GM23248 (cell line): Measurements from ENCODE around the gene FLRT1. TPM values are rescaled to one million over a fixed set of nuclear protein-coding genes. Genes with fewer than 3 reads are reported as not detected.

Source experiments
- DNase-seq: peaks from one replicate; pipeline ENCODE4 v3.0.0-alpha.2; 2015
- H2AFZ ChIP-seq: fragments of 200-600 bp; sonication (generic); 2 replicates; pipeline ENCODE4 v1.6.1; 2016; ENCODE audit warnings: antibody characterized with exemption
- H3F3A ChIP-seq: fragments of 200-600 bp; sonication (generic); 2 replicates; pipeline ENCODE4 v1.6.1; 2016; ENCODE audit warnings: mild to moderate bottlenecking, antibody characterized with exemption, mixed run types; ENCODE audit not compliant: insufficient read depth
- H3K27ac ChIP-seq: fragments of 200-600 bp; sonication (generic); 2 replicates; pipeline ENCODE4 v1.5.1; 2016; ENCODE audit warnings: mild to moderate bottlenecking
- H3K27me3 ChIP-seq: fragments of 200-600 bp; sonication (generic); replicated peaks from 2 replicates; pipeline ENCODE4 v1.6.1; 2016; ENCODE audit warnings: mild to moderate bottlenecking; ENCODE audit not compliant: insufficient read depth
- H3K36me3 ChIP-seq: fragments of 200-600 bp; sonication (generic); 2 replicates; pipeline ENCODE4 v1.6.1; 2016; ENCODE audit warnings: low read depth, mild to moderate bottlenecking
- H3K4me1 ChIP-seq: fragments of 200-600 bp; sonication (generic); 2 replicates; pipeline ENCODE4 v1.6.1; 2016; ENCODE audit warnings: mild to moderate bottlenecking; ENCODE audit not compliant: insufficient read depth
- H3K4me2 ChIP-seq: fragments of 200-600 bp; sonication (generic); one replicate; pipeline ENCODE4 v1.6.1; 2016; ENCODE audit warnings: mild to moderate bottlenecking; ENCODE audit not compliant: unreplicated experiment
- H3K4me3 ChIP-seq: fragments of 200-600 bp; sonication (generic); 2 replicates; pipeline ENCODE4 v1.5.1; 2016; ENCODE audit warnings: mild to moderate bottlenecking
- H3K79me2 ChIP-seq: fragments of 200-600 bp; sonication (generic); 2 replicates; pipeline ENCODE4 v1.6.1; 2016; ENCODE audit warnings: mild to moderate bottlenecking; ENCODE audit not compliant: insufficient read depth
- H3K9ac ChIP-seq: fragments of 200-600 bp; sonication (generic); 2 replicates; pipeline ENCODE4 v1.6.1; 2016; ENCODE audit warnings: mild to moderate bottlenecking
- H3K9me2 ChIP-seq: fragments of 200-600 bp; sonication (generic); 2 replicates; pipeline ENCODE4 v1.6.1; 2016; ENCODE audit warnings: mixed run types, mild to moderate bottlenecking, moderate library complexity; ENCODE audit not compliant: insufficient read depth
- H3K9me3 ChIP-seq: fragments of 200-600 bp; sonication (generic); one replicate; pipeline ENCODE4 v1.6.1; 2017; ENCODE audit warnings: low read depth
- H4K20me1 ChIP-seq: fragments of 200-600 bp; sonication (generic); 2 replicates; pipeline ENCODE4 v1.6.0; 2016; ENCODE audit not compliant: insufficient read depth
- EZH2 ChIP-seq: fragments of 200-600 bp; sonication (generic); IDR thresholded peaks from 2 replicates; pipeline ENCODE4 v1.6.1; 2018; ENCODE audit warnings: antibody characterized with exemption, mild to moderate bottlenecking; ENCODE audit not compliant: insufficient read depth, poor library complexity, severe bottlenecking
- EZH2phosphoT487 ChIP-seq: fragments of 200-600 bp; sonication (generic); IDR thresholded peaks from 2 replicates; pipeline ENCODE4 v1.6.1; 2018; ENCODE audit warnings: antibody characterized with exemption, moderate library complexity, mild to moderate bottlenecking, low read depth; ENCODE audit not compliant: insufficient read depth
- WGBS, 2 experiments: methylation state at CpG; one replicate each; pipeline ENCODE4 v1.1.6; 2015 to 2017; ENCODE audit warnings: low lambda C conversion rate in 2 of 2, low coverage in 1 of 2; ENCODE audit errors: missing lambda C conversion rate in 2 of 2; 5-methylcytosine and 5-hydroxymethylcytosine counted together
- in situ Hi-C: fragments of 300-500 bp; cut with MboI; formaldehyde crosslinking; loops from 2 replicates; pipeline ENCODE4 v1.15.0; 2020
- polyA plus RNA-seq: library from polyadenylated mRNA; unstranded; fragments of >200 nt; fragmentation: Nextera tagmentation; extraction: Ambion mirVana; gene quantifications from 2 replicates; pipeline ENCODE4 v1.2.1, GENCODE V29; 2016
- total RNA-seq: library from RNA; depleted of rRNA; stranded (reverse); fragments of >200 nt; shearing (Covaris generic); gene quantifications from 2 replicates; pipeline ENCODE4 v1.2.3, GENCODE V29; 2014

FLRT1 gene
- total and polyA plus RNA-seq, 2 experiments from 2014 or later: 0.09 to 0.22 TPM

- Histone ChIP-seq H2AFZ (no peak overlapping the region), H3K27ac (no peak overlapping the region), H3K4me3 (no peak overlapping the region), H3K9me2 (no peaks in the 10 kb centered on the region), H3K36me3 (no peaks in the 10 kb centered on the region; the same call in 1 of the 2 replicates), H3K9me3 (no peaks in the 10 kb centered on the region), H4K20me1 (no peaks in the 10 kb centered on the region), H3K4me2 (no peak overlapping the region), H3K27me3 (no peaks in the 10 kb centered on the region), H3K9ac (no peak overlapping the region), H3F3A (no peaks in the 10 kb centered on the region), H3K4me1 (peaks cover 4% of the 10 kb centered on the region), H3K79me2 (0 out of 2 replicates have a peak, but pooled peaks cover 10% of the 10 kb centered on the region)
- 80 to 89% methylated on average over 9 to 11 of the region's 11 CpGs for WGBS, 2 experiments
- TF ChIP-seq EZH2phosphoT487 (no peak), EZH2 (no peak)
- in situ Hi-C loops: no loop called here
- DNase-seq: no peak
These were observed 37.9 kb upstream of the FLRT1 start for GRCh38 chr11:63997801-63998337.

- no peak for DNase-seq
- Histone ChIP-seq H2AFZ (no peak overlapping the region), H3K4me2 (no peak overlapping the region), H3K36me3 (no peaks in the 10 kb centered on the region; the same call in 1 of the 2 replicates), H3K9me2 (no peaks in the 10 kb centered on the region), H3K27me3 (no peaks in the 10 kb centered on the region), H3K4me3 (no peak overlapping the region), H3K9ac (no peak overlapping the region), H3K9me3 (no peaks in the 10 kb centered on the region), H3K4me1 (peaks cover 4% of the 10 kb centered on the region), H4K20me1 (no peaks in the 10 kb centered on the region), H3K79me2 (0 out of 2 replicates have a peak, but pooled peaks cover 2% of the 10 kb centered on the region), H3K27ac (no peak overlapping the region), H3F3A (no peaks in the 10 kb centered on the region)
- 73 to 86% methylated on average over 19 to 54 of the region's 54 CpGs for WGBS, 2 experiments
- TF ChIP-seq EZH2phosphoT487 (no peak), EZH2 (no peak)
- in situ Hi-C loops: no loop called here
These were observed 37.0 kb upstream of the FLRT1 start for GRCh38 chr11:63998558-63999348.

GRCh38 chr11:63999349-64000025 lies 36.2 kb upstream of the FLRT1 start:
- no peaks in the 10 kb centered on the region for H3K79me2 ChIP-seq
- 5 to 13% methylated on average over 25 to 49 of the region's 59 CpGs for WGBS, 2 experiments
- H3K9me2 ChIP-seq: no peaks in the 10 kb centered on the region
- no peaks in the 10 kb centered on the region for H3F3A ChIP-seq
- H3K9ac ChIP-seq: peak overlapping the region; percentile 27; the same call in 1 of the 2 replicates
- DNase-seq: peak; percentile 79
- H2AFZ ChIP-seq: no peak overlapping the region
- H3K4me3 ChIP-seq: peak overlapping the region; percentile 67; the same call in 1 of the 2 replicates
- no peaks in the 10 kb centered on the region for H3K9me3 ChIP-seq
- H3K27me3 ChIP-seq: no peaks in the 10 kb centered on the region
- H3K4me1 ChIP-seq: peaks cover 4% of the 10 kb centered on the region
- no peaks in the 10 kb centered on the region; the same call in 1 of the 2 replicates for H3K36me3 ChIP-seq
- H3K27ac ChIP-seq: no peak overlapping the region
- TF ChIP-seq EZH2 (no peak), EZH2phosphoT487 (no peak)
- H3K4me2 ChIP-seq: peak overlapping the region; percentile 82
- no peaks in the 10 kb centered on the region for H4K20me1 ChIP-seq
- in situ Hi-C loops: loop anchor here (10.0 kb wide), 1 partner anchor 145 kb away; no protein-coding TSS in a partner anchor

GRCh38 chr11:64000026-64000739 lies 35.5 kb upstream of the FLRT1 start:
- peak; percentile 89 for DNase-seq
- H4K20me1 ChIP-seq: no peaks in the 10 kb centered on the region
- peak overlapping the region; percentile 82 for H3K4me2 ChIP-seq
- H3K9me2 ChIP-seq: no peaks in the 10 kb centered on the region
- H3K79me2 ChIP-seq: no peaks in the 10 kb centered on the region
- peak overlapping the region; percentile 37 for H3K9ac ChIP-seq
- H2AFZ ChIP-seq: peak overlapping the region; percentile 55; the same call in 1 of the 2 replicates
- H3K27ac ChIP-seq: no peak overlapping the region
- H3F3A ChIP-seq: no peaks in the 10 kb centered on the region
- no peaks in the 10 kb centered on the region for H3K36me3 ChIP-seq
- no peaks in the 10 kb centered on the region for H3K9me3 ChIP-seq
- no peak for TF ChIP-seq EZH2phosphoT487
- no peak for TF ChIP-seq EZH2
- 2 to 3% methylated on average over 18 to 31 of the region's 67 CpGs for WGBS, 2 experiments
- H3K4me1 ChIP-seq: peaks cover 4% of the 10 kb centered on the region
- in situ Hi-C loops: loop anchor here (10.0 kb wide), 1 partner anchor 145 kb away; no protein-coding TSS in a partner anchor
- no peaks in the 10 kb centered on the region for H3K27me3 ChIP-seq
- H3K4me3 ChIP-seq: peak overlapping the region; percentile 67
